Measurements from ENCODE around the gene TNS4. TPM values are rescaled to one million over a fixed set of nuclear protein-coding genes. Genes with fewer than 3 reads are reported as not detected.

The TNS4 gene
- total and polyA plus RNA-seq, 9 of the 15 experiments (the other 6 are each of a cell fraction or from before 2014, with no cell fraction given): 0.04 to 0.73 (median 0.24) TPM; not detected in 1

- no peak for TF ChIP-seq SRF (CRISPR knock-in tag; IDR thresholded peaks at IDR 0.05)
- no peak for TF ChIP-seq ZNF41 (CRISPR knock-in tag; conservative IDR thresholded peaks at IDR 0.05)
- TF ChIP-seq TRIM28 (IDR thresholded peaks at IDR 0.05): no peak
- TF ChIP-seq TEAD4 (IDR thresholded peaks at IDR 0.05; ENCODE audit: low read length): no peak
- TF ChIP-seq TEAD4 (CRISPR knock-in tag; IDR thresholded peaks at IDR 0.05; ENCODE audit: borderline replicate concordance): no peak
- TF ChIP-seq HNRNPUL1 (IDR thresholded peaks at IDR 0.05; ENCODE audit: low read length): no peak
Measured at GRCh38 chr17:40447148-40447644, 54.2 kb downstream of the TNS4 start (continued).

GRCh38 chr17:40445751-40446468, 55.5 kb downstream of the TNS4 start:
- H2AFZ ChIP-seq (ENCODE audit: low read depth, low read length): no peak overlapping the region
- H3K4me2 ChIP-seq (ENCODE audit: insufficient read depth, low read length): peak overlapping the region; percentile 84
- no peaks in the 10 kb centered on the region for H3K9me1 ChIP-seq (ENCODE audit: control insufficient read depth, insufficient read depth, low read length)
- in situ Hi-C loops (cut with MboI): no loop called here
- no peak for ATAC-seq
- no peaks in the 10 kb centered on the region for H3K27me3 ChIP-seq (ENCODE audit: control insufficient read depth in 2 of 2, insufficient read depth in 2 of 2, low read length in 2 of 2)
- no peaks in the 10 kb centered on the region; the same call in 2 of the 3 replicates for H3K36me3 ChIP-seq (ENCODE audit: control insufficient read depth, insufficient read depth, low read length)
- H4K20me1 ChIP-seq (replicated peaks; ENCODE audit: control insufficient read depth, insufficient read depth, low read length): no peaks in the 10 kb centered on the region
- no peak overlapping the region for H3K27ac ChIP-seq (ENCODE audit: extremely low read depth, low read depth, low read length)
- peak overlapping the region; percentile 44; the same call in 1 of the 2 replicates for H3K4me3 ChIP-seq
- ChIA-PET CTCF (ENCODE audit: low intra/inter-chr PET ratio) (no interaction called here), POLR2A (interaction anchor here (0.8 kb wide), 1 partner anchor 30 kb away, joined by 4 read pairs; no protein-coding TSS in a partner anchor)
- no peaks in the 10 kb centered on the region for H3K9me3 ChIP-seq (replicated peaks; ENCODE audit: control insufficient read depth, insufficient read depth, low read depth, low read length)
- DNase-seq (ENCODE audit: extremely low read depth in 1 of 4, low spot score in 3 of 4): no peak
- H3K79me2 ChIP-seq (ENCODE audit: control insufficient read depth, insufficient read depth, low read length): peaks cover 29% of the 10 kb centered on the region
- 71% methylated on average over 10 of the region's 11 CpGs for WGBS (ENCODE audit: insufficient coverage, low coverage, missing lambda C conversion rate)
- peaks cover 32 to 34% of the 10 kb centered on the region in 2 experiments for H3K4me1 ChIP-seq (replicated peaks in 1 of 2; ENCODE audit: control insufficient read depth in 2 of 2, insufficient read depth in 2 of 2, low read length in 2 of 2)
- BruUV-seq (replicated peaks): no TSS peak
- H3K9ac ChIP-seq (ENCODE audit: insufficient read depth in 1 of 2, low read depth in 2 of 2, low read length in 2 of 2): peak overlapping the region; percentile 77 to 85; a peak in 1 of 4 replicates
- intact Hi-C loops (cut with micrococcal nuclease): no loop called here
- FAIRE-seq: peak; percentile 55
- TF ChIP-seq NR2C2 (CRISPR knock-in tag; IDR thresholded peaks at IDR 0.05) (no peak), NR2C2 (tag; IDR thresholded peaks at IDR 0.05) (no peak), TFE3 (CRISPR knock-in tag; IDR thresholded peaks at IDR 0.05) (peak; percentile 72), RAD51 (IDR thresholded peaks at IDR 0.05; ENCODE audit: borderline replicate concordance, low read depth) (peak; percentile 39; the same call in 1 of the 2 replicates), TOE1 (IDR thresholded peaks at IDR 0.05; ENCODE audit: borderline replicate concordance) (0 out of 2 replicates have a peak, but pooled peaks have one; percentile 41), TOE1 (CRISPR knock-in tag; IDR thresholded peaks at IDR 0.05; ENCODE audit: borderline replicate concordance, low read depth) (no peak), CTCF (IDR thresholded peaks at IDR 0.05 in 2 of 3, conservative IDR thresholded peaks at IDR 0.05 in 1 of 3; ENCODE audit: insufficient read depth in 2 of 3, low read depth in 1 of 3, low read length in 3 of 3) (0 out of 6 replicates have a peak, but pooled peaks of 1 of the 3 experiments have one; percentile 14), MTF1 (CRISPR knock-in tag; IDR thresholded peaks at IDR 0.05; ENCODE audit: borderline replicate concordance) (no peak), ZNF184 (CRISPR knock-in tag; IDR thresholded peaks at IDR 0.05) (no peak), POLR2B (IDR thresholded peaks at IDR 0.05; ENCODE audit: low read depth, partially characterized antibody) (no peak)

All from K562 (cell line).